ENCODE data around the gene MAGI2. TPM values are rescaled to one million over a fixed set of nuclear protein-coding genes. Genes with fewer than 3 reads are reported as not detected.

The MAGI2 gene
- total and polyA plus RNA-seq, 2 donors (not counting 3 experiments of a cell fraction or from before 2014, with no cell fraction given), result 0.28 to 6.0 TPM

DNA sequence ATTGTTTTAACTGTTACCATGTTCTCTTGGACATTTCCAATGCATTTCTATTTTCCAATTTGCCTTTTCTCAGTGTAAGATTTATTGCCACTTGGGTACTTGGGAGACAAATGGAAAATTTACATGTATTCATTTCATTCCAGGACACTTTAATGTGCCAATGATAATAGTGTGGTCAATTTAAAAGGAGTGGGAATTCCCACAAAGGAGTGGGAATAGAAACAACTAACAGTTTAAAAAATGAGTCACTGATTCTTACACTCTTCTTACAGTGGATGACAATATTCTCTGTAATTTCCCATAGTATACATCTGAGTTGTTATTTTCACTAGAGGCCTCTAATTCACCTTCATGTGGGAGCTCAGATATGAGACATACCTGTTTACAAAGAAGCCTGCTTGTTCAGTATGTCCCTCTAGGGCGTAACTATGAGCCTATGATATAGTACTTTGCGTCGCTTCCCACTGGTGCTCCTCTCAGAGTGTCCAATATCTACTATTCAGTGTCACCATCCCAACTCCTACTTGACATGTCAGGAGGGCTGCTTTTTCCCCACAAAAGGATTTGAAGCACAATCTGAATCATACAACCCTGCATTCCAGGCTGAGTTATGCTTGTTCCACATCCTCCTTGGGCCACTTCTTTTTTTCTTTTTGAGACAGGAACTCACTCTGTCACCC is 1353.6 kb downstream of the MAGI2 start:
- Histone ChIP-seq H3K27me3 (ENCODE audit: control insufficient read depth in 2 of 2, insufficient read depth in 2 of 2, low read length in 2 of 2) (no peaks in the 10 kb centered on the region), H3K36me3 (ENCODE audit: control insufficient read depth in 2 of 2, extremely low read depth in 1 of 2, insufficient read depth in 2 of 2, low read length in 2 of 2) (no peaks in the 10 kb centered on the region), H3K9ac (replicated peaks; ENCODE audit: extremely low read depth, insufficient read depth, low read length) (no peak overlapping the region), H3K4me1 (ENCODE audit: control insufficient read depth, extremely low read depth, insufficient read depth, low read length) (no peaks in the 10 kb centered on the region), H3K9me1 (replicated peaks; ENCODE audit: control insufficient read depth, extremely low read depth, insufficient read depth, low read length) (no peaks in the 10 kb centered on the region), H3K4me2 (ENCODE audit: insufficient read depth, low read length) (no peak overlapping the region), H3K79me2 (ENCODE audit: control insufficient read depth, insufficient read depth, low read length) (no peaks in the 10 kb centered on the region), H2AFZ (ENCODE audit: low read depth, low read length) (no peak overlapping the region), H3K9me3 (replicated peaks; ENCODE audit: control insufficient read depth, insufficient read depth, low read length) (no peaks in the 10 kb centered on the region), H3K4me3 (replicated peaks in 1 of 3; ENCODE audit: insufficient read depth in 1 of 3, low read depth in 1 of 3, low read length in 3 of 3) (no peak overlapping the region), H3K27ac (ENCODE audit: insufficient read depth, low read depth, low read length) (no peak overlapping the region), H4K20me1 (replicated peaks; ENCODE audit: control insufficient read depth, extremely low read depth, insufficient read depth, low read length) (no peaks in the 10 kb centered on the region)
- BruUV-seq (replicated peaks), result no TSS peak
- dilution Hi-C loops (cut with MboI; ENCODE audit: extremely low pct_ligation_motif_present, low sequenced_read_pairs), result no loop called here
- DNase-seq (ENCODE audit: low read depth, low spot score), result peak; percentile 23
- TF ChIP-seq, protein P1, sequence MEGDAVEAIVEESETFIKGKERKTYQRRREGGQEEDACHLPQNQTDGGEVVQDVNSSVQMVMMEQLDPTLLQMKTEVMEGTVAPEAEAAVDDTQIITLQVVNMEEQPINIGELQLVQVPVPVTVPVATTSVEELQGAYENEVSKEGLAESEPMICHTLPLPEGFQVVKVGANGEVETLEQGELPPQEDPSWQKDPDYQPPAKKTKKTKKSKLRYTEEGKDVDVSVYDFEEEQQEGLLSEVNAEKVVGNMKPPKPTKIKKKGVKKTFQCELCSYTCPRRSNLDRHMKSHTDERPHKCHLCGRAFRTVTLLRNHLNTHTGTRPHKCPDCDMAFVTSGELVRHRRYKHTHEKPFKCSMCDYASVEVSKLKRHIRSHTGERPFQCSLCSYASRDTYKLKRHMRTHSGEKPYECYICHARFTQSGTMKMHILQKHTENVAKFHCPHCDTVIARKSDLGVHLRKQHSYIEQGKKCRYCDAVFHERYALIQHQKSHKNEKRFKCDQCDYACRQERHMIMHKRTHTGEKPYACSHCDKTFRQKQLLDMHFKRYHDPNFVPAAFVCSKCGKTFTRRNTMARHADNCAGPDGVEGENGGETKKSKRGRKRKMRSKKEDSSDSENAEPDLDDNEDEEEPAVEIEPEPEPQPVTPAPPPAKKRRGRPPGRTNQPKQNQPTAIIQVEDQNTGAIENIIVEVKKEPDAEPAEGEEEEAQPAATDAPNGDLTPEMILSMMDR (IDR thresholded peaks at IDR 0.05; ENCODE audit: extremely low read depth in 1 of 2, insufficient read depth in 1 of 2, low read depth in 1 of 2, low read length in 2 of 2), result no peak
- TF ChIP-seq MYC (IDR thresholded peaks at IDR 0.05; ENCODE audit: low read depth, low read length), result no peak
- no peak for TF ChIP-seq EZH2 (IDR thresholded peaks at IDR 0.05; ENCODE audit: borderline replicate concordance, low read depth, low read length, severe bottlenecking)
- TF ChIP-seq POLR2AphosphoS5 (IDR thresholded peaks at IDR 0.05; ENCODE audit: insufficient read depth, low read depth, low read length), result no peak
- TF ChIP-seq POLR2A (IDR thresholded peaks at IDR 0.05; ENCODE audit: low read depth, low read length), result no peak
- no peak for TF ChIP-seq FOS (IDR thresholded peaks at IDR 0.05; ENCODE audit: borderline replicate concordance, insufficient read depth, low read length)
- TF ChIP-seq, protein P2, sequence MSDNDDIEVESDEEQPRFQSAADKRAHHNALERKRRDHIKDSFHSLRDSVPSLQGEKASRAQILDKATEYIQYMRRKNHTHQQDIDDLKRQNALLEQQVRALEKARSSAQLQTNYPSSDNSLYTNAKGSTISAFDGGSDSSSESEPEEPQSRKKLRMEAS (IDR thresholded peaks at IDR 0.05; ENCODE audit: insufficient read depth, insufficient read length), result no peak
- no peak for TF ChIP-seq GATA2 (IDR thresholded peaks at IDR 0.05; ENCODE audit: insufficient read depth, insufficient read length, low read depth, low read length)
- no peak for TF ChIP-seq JUN (IDR thresholded peaks at IDR 0.05; ENCODE audit: borderline replicate concordance, insufficient read depth, insufficient read length, low read depth)
- intact Hi-C loops (cut with micrococcal nuclease), result no loop called here
- FAIRE-seq, result peak; percentile 53
- ChIA-PET POLR2A (no interaction called here), CTCF (no interaction called here)
